AG08395 (cell line): ENCODE results near the gene PLEKHA4.
A peak's percentile ranks its signal among the peaks of the same experiment; 100 is the strongest.

Experiments used
- DNase-seq: peaks from one replicate; pipeline ENCODE4 v3.0.0; 2012; ENCODE audit warnings: mixed read lengths, low spot score

Gene PLEKHA4

GRCh38 chr19:48826606-48827020, 41.8 kb downstream of the PLEKHA4 start:
- DNase-seq = no peak

DNA sequence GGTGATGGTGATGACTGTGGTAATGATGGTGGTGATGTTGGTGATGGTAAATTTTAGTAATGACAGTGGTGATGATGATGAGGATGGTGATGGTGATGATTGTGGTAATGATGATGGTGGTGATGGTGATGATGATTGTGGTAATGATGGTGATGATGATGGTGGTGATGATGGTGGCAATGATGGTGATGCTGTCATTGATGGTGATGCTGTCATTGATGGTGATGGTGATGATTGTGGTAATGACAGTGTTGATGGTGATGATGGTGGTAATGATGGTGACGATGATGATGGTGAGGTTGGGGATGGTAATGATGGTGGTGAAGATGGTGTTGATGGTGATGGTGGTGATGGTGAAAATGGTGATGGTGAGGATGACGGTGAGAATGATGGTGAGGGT, 45.9 kb downstream of the PLEKHA4 start:
- DNase-seq = no peak

DNA sequence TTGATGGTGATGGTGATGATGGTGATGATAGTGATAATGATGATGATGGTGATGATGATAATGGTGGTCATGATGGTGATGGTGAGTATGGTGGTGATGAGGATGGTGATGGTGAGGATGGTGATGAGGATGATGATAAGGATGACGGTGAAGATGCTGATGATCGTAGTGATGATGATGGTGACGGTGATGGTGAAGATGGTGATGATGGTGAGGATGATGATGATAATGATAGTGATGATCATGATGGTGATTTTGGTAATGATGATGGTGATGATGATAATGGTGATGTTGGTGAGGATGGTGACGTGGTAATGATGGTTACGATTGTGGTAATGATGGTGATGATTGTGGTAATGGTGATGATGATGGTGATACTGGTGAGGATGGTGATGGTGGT, 46.8 kb downstream of the PLEKHA4 start:
- no peak for DNase-seq

GRCh38 chr19:48819366-48819816, 49.0 kb downstream of the PLEKHA4 start:
- peak; percentile 87 for DNase-seq

DNA sequence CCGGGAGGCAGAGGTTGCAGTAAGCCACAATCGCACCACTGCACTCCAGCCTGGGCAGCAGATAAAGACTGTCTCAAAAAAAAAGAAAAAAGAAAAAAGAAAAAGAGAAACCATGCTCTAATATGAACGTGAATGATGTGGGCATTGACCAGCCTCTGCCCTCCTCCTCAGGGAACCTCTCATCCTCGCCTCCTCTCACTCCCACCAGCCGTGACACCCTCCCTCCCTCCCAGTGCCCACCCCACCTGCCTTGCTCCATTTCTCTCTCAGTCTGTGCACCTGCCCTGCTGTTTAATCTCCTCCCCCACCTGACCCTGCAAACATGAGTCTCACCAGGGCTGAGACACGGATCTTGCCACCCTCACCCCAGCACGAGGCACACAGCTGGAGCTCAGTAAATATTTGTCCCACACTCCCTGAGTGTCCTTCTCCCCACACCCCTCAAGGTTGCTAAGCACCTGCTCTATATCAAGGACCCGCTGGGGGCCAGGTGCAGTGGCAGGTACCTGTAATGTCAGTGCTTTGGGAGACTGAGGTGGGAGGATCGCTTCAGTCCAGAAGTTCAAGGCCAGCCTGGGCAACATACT, 50.1 kb downstream of the PLEKHA4 start:
- DNase-seq = no peak

DNA sequence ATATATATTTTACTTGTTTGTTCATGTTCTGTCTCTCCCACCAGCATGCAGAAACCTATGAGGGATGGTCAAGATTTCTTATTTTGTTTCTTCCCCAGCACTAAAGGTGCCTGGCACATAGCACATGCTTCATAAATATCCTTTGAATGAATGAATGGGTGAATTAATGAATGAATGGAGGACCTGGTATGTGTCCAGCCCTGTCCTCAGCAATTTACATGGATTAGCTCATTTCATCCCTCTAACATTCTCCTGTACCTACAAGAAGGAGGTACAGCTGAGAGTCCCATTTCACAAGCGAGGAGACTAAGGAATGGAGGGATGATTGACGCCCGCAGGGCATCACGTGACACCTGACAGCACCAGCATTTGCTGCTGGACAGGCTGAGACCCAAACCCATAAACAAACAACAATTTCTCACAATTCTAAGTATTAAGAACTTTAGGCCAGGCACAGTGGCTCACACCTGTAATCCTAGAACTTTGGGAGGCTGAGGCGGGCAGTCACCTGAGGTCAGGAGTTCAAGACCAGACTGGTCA, 50.8 kb downstream of the PLEKHA4 start:
- no peak for DNase-seq

DNA sequence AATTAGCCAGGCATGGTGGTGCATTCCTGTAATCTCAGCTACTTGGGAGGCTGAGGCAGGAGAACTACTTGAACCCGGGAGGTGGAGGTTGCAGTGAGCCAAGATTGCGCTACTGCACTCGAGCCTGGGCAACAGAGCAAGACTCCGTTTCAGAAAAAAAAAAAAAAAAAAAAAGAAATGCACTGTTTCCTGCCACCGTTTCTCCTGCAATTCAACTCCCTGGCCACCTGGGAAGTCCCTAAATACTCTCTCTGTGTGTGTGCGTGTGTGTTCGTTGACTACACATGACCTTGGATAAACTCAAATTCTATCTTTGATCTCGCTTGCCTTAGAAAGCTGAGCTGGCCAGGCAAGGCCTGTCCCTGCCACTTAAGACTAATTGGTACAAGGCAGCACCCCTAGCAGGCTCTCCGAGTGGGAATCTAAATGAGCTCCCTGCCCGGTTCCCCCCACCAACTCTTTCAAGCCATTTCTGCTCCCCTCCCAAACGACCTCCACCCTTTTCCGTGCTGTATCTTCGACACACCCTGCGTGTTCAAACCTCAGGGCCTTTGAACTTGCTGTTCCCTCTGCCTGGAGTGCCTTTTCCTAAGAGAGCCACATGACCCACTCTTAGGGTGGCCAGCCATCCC, 52.4 kb downstream of the PLEKHA4 start:
- DNase-seq = no peak

- DNase-seq = no peak
Observed at GRCh38 chr19:48814895-48815294, 53.5 kb downstream of the PLEKHA4 start.

DNA sequence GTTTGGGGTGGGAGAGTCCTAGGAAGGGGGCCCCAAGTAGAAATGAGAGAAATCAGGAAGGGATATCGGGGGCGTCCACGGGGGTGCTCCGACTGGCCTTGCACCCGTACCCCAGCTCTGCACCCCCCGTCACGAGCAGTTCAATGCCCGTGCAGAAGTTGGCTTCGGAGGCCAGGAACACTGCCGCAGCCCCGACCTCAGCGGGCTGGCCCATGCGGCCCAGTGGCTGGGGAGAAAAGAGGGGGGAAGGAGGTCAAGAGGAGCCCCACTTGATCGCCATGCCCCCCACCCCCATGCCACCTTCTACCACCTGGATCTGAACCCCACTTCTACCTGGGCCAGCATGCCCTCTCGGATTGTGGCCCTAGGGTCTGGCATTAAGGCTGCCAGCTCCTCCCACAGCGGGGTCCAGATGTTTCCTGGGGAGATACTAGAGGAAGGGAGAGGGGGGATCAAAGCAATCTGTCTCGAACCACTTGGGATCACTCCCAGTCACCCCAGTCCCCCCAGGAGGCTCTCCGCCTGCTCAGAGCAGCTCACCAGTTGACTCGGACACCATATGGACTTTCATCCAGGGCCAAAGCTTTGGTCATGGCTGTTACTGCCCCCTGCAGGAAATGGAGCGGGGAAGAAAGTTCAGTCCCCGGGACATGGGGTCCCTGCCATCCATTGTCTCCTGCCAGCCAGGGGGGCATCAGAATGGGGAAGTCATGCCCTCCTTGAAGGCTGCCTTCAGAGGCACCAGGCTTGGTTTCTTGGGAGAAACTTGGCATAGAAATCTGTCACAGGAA, 55.1 kb downstream of the PLEKHA4 start:
- DNase-seq = no peak

DNA sequence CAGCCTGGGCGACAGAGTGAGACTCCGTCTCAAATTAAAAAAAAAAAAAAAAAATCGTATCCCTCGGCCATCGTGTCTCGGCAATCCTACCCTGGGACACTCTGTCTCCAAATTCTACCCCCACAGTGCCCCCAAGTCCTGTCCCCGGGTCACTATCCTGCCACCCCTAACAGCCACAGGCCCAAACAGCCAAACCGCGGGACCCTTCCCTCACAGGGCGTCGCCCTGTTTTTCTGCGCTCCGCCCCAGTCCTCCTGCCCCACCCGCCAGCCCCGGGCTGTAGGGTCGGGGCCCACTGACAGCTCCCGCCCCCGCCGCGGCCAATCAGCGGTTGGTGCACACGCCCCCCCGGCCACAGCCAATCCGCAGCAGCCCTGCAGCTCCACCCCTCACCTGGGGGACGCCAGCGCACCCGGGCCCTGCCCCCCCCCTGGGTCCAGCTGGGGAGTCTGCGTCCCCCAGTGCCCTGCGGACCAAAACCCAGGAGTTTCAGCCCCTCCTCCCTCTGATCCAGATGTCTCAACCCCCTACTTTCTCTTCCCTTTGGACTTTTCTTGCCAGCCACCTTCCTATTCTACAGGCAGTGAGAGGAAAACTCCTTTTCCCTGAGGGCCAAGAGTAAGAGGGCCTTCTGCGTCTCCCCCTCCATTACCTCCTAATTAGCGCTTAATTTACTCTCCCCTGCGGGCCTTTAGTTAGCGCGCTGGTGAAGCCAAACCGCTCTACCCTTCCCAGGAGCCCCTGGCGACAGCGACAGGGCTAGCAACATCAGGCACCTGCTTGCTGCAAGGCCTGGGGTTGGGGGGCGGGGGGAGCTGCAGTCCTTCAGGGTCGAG, 56.1 kb downstream of the PLEKHA4 start:
- DNase-seq = peak; percentile 90

GRCh38 chr19:48810151-48810550, 58.3 kb downstream of the PLEKHA4 start:
- no peak for DNase-seq

DNA sequence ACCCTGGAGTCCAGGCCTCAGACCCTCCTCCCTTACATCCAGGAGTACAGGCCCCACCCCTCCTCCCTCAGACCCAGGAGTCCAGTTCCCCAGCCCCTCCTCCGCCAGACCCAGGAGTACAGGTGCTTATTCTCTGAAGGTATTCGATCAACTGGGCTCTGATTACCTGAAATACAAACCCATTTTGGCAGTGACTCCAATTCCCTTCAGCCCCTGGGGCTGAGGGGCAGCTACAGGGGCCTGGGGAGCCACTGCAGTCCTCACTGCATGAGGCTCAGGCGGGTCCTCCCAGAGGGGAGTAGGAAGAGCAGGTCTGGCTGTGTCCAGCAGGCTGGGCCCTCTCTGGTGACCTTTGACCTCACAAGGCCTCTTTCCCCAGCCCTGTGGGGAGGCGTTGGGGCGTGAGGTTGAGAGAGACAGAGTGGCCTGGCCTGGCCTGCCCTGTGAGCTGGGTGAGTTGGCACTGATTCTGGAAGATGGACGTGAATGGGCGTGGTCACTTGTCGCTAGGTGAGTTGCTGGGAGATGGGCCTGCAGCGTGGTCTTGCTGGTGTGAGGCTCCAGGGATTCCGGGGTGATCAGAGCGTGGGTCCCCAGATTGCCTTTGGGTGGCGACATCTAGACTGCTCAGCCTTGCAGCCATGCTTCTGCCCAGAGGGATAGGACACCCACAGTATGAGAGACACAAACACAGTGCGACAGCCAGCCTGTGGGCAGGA, 60.7 kb downstream of the PLEKHA4 start:
- no peak for DNase-seq

DNA sequence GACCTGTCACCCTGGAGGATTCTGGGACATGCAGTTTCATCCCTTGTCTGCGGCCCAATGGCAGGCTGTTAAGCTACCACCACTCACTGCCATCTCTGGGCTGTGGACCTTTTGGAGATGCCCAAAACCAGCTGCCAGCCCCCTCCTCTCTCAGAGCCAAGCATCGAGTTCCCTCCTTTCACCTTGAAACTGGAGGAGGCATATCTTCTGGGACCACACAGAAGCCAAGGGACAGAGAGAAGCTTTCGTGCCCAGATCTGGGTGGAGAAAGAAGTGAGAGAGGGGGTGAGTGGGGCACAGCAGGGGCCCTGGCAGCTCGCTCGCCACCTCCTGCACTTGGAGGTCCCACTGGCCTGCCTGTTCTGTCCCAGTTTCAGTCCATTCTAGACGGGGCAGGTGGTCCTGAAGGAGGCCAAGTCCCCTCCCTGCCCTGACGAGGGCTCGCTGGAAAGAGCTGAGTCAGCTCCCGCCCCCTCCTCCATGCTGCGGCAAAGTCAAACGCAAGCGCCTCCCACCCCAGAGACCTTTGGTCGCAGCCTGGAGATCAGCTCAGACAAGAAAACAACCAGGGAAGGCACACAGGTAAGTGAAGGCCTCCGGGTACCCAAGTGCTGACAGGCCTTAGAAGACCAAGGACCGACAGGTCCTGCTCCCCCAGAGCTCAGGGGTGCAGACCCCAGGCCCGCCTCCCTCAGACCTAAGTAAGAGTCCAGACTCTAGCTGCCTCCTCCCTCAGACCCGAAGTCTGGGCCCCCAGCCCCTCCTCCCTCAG, 61.4 kb downstream of the PLEKHA4 start:
- peak; percentile 64 for DNase-seq

DNA sequence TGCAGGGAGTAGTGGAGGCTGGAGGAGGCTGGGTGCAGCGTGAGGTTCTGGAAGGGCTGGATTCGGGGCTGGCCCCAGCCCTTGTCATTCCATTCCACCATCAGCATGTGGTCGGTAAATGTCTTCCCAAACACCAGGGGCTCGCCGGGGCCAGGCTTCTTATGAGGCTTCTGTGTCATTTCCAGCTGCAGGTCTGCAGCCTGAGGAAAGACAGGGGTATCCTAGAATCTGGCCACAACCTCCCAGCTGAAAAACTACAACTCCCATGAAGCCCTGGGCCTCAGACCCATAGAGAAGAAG, 61.9 kb downstream of the PLEKHA4 start:
- no peak for DNase-seq

DNA sequence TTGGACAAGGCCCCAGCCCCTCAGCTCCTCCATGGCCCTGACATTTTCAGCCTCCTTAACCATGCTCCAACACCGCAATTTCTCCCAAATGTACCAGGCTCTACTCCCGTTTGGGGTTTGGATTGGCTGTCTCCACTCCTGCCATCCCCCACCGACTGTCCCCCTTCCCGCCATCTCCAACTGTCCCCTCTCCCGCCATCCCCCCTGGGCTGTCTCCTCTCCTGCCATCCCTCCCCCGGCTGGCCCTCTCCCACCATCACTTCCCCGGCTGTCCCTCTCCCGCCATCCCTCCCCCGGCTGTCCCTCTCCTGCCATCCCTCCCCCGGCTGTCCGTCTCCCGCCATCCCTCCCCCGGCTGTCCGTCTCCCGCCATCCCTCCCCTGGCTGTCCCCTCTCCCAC, 63.0 kb downstream of the PLEKHA4 start:
- no peak for DNase-seq

- no peak for DNase-seq
Observed at GRCh38 chr19:48804496-48804895, 63.9 kb downstream of the PLEKHA4 start.

DNA sequence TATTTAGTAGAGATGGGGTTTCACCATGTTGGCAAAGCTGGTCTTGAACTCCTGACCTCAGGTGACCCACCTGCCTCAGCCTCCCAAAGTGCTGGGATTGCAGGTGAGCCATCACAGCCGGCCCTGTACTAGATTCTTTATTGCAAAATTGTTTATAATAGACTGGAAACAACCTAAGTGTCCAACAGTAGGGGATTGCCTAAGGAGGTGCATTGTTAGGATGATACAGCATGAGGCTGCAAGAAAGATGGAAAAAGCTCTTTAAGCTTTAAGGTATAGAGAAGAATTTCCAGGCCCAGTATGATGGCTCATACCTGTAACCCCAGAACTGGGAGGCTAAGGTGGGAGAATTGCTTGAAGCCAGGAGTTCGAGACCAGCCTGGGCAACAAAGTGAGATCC, 65.8 kb downstream of the PLEKHA4 start:
- no peak for DNase-seq

GRCh38 chr19:48799358-48800300, 68.8 kb downstream of the PLEKHA4 start:
- DNase-seq = no peak

GRCh38 chr19:48798937-48799336, 69.5 kb downstream of the PLEKHA4 start:
- DNase-seq = no peak

DNA sequence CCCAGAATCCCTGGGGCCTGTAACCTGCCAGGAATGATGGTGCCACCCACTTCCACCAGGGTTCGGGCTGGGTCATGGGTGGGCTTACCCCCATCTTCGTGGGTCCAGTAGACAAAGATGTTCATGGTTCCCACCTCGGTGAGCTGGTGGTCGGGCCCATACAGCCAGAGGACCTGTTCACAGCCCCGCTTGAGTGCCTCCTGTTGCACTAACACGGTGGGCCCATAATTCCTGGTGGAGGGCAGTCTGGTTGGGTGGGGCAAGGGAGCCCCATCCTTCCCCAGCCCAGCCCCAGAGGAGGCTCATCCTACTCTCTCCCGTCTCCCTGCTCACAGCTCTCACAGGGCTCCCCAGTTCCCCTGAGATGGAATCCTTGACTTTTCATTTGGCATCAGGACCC, 71.3 kb downstream of the PLEKHA4 start:
- DNase-seq = no peak
